Measurements from ENCODE around the gene SPOCK1.
"Not testable (repeated sequence)": the region's sequence is repeated elsewhere in the genome, so short reads cannot be mapped to it uniquely, and the experiment has no call there.

SPOCK1 gene

GRCh38 chr5:137022043-137022442, 477.1 kb downstream of the SPOCK1 start:
- no peak for DNase-seq (ENCODE audit: low read depth)

GRCh38 chr5:137019229-137019628, 479.9 kb downstream of the SPOCK1 start:
- DNase-seq (ENCODE audit: low read depth): no peak

GRCh38 chr5:137016783-137017324, 482.3 kb downstream of the SPOCK1 start:
- DNase-seq (ENCODE audit: low read depth): no peak

GRCh38 chr5:137015540-137016116, 483.5 kb downstream of the SPOCK1 start:
- no peak for DNase-seq (ENCODE audit: low read depth)

- no peak for DNase-seq (ENCODE audit: low read depth)
Measured at GRCh38 chr5:137014731-137015130, 484.4 kb downstream of the SPOCK1 start.

- DNase-seq (ENCODE audit: low read depth): no peak
Measured at GRCh38 chr5:137010226-137010625, 488.9 kb downstream of the SPOCK1 start.

- no peak for DNase-seq (ENCODE audit: low read depth)
Measured at GRCh38 chr5:137004279-137004678, 494.8 kb downstream of the SPOCK1 start.

- no peak for DNase-seq (ENCODE audit: low read depth)
Measured at GRCh38 chr5:137001026-137001569, 498.0 kb downstream of the SPOCK1 start.

GRCh38 chr5:136999787-137000186, 499.3 kb downstream of the SPOCK1 start:
- no peak for DNase-seq (ENCODE audit: low read depth)

GRCh38 chr5:136998854-136999357, 500.2 kb downstream of the SPOCK1 start:
- no peak for DNase-seq (ENCODE audit: low read depth)

GRCh38 chr5:136994154-136994553, 505.0 kb downstream of the SPOCK1 start:
- no peak for DNase-seq (ENCODE audit: low read depth)

- DNase-seq (ENCODE audit: low read depth): no peak
Measured at GRCh38 chr5:136992796-136993489, 506.2 kb downstream of the SPOCK1 start.

- DNase-seq (ENCODE audit: low read depth): no peak
Measured at GRCh38 chr5:136985785-136986475, 513.2 kb downstream of the SPOCK1 start.

- no peak for DNase-seq (ENCODE audit: low read depth)
Measured at GRCh38 chr5:136984772-136985446, 514.2 kb downstream of the SPOCK1 start.

GRCh38 chr5:136981936-136982335, 517.2 kb downstream of the SPOCK1 start:
- no peak for DNase-seq (ENCODE audit: low read depth)

- no peak for DNase-seq (ENCODE audit: low read depth)
Measured at GRCh38 chr5:136979131-136979530, 520.0 kb downstream of the SPOCK1 start.

GRCh38 chr5:136963504-136963903, 535.6 kb downstream of the SPOCK1 start:
- no peak for DNase-seq (ENCODE audit: low read depth)

GRCh38 chr5:136957428-136957827, 541.7 kb downstream of the SPOCK1 start:
- no peak for DNase-seq (ENCODE audit: low read depth)

GRCh38 chr5:136954142-136954541, 545.0 kb downstream of the SPOCK1 start:
- DNase-seq (ENCODE audit: low read depth): not testable (repeated sequence)

GRCh38 chr5:136953346-136954069, 545.6 kb downstream of the SPOCK1 start:
- not testable (repeated sequence) for DNase-seq (ENCODE audit: low read depth)

GRCh38 chr5:136927571-136927970, 571.6 kb downstream of the SPOCK1 start:
- no peak for DNase-seq (ENCODE audit: low read depth)

Data from activated T-helper 9 cell treated with anti-CD3 and anti-CD28 coated beads, Interleukin-2, amount 50 U/mL, for 16 hours (primary cell).